ENCODE data around the gene INPP4B. TPM values are rescaled to one million over a fixed set of nuclear protein-coding genes. Genes with fewer than 3 reads are reported as not detected.

The INPP4B gene
- total RNA-seq, 1 experiment from 2014 or later: 53.7 TPM

GRCh38 chr4:142596595-142596994 lies 249.5 kb downstream of the INPP4B start:
- ChIA-PET CTCF (no interaction called here), POLR2A (ENCODE audit: unreplicated experiment) (interaction anchor here (0.6 kb wide), 1 partner anchor 29 kb away, joined by 5 read pairs; no protein-coding TSS in a partner anchor)
- TF ChIP-seq EZH2 (IDR thresholded peaks at IDR 0.05; ENCODE audit: low read depth): no peak
- no peak for TF ChIP-seq CTCF (conservative IDR thresholded peaks at IDR 0.05)
- H3K79me2 ChIP-seq (ENCODE audit: low read depth): peaks cover 9% of the 10 kb centered on the region; the same call in 1 of the 2 replicates
- H4K20me1 ChIP-seq (ENCODE audit: insufficient read depth): no peaks in the 10 kb centered on the region
- H3K27ac ChIP-seq: no peak overlapping the region
- BruUV-seq (replicated peaks): no TSS peak
- no peaks in the 10 kb centered on the region for H3K36me3 ChIP-seq (ENCODE audit: low read depth)
- no peak overlapping the region for H3K4me3 ChIP-seq
- H3K9me3 ChIP-seq (ENCODE audit: insufficient read depth, low read depth): no peaks in the 10 kb centered on the region
- intact Hi-C loops (cut with micrococcal nuclease; ENCODE audit: unreplicated experiment): no loop called here
- no peaks in the 10 kb centered on the region for H3K9me2 ChIP-seq (ENCODE audit: insufficient read depth)
- no peaks in the 10 kb centered on the region for H3K27me3 ChIP-seq (ENCODE audit: insufficient read depth, low read depth)
- no peak overlapping the region for H3K4me2 ChIP-seq
- no peak for DNase-seq
- H2AFZ ChIP-seq: no peak overlapping the region
- H3K4me1 ChIP-seq (replicated peaks; ENCODE audit: insufficient read depth): peaks cover 25% of the 10 kb centered on the region
- H3F3A ChIP-seq (ENCODE audit: insufficient read depth, low read depth): no peaks in the 10 kb centered on the region

GRCh38 chr4:142596121-142596520 lies 250.0 kb downstream of the INPP4B start:
- H3K79me2 ChIP-seq (ENCODE audit: low read depth): peaks cover 9% of the 10 kb centered on the region; the same call in 1 of the 2 replicates
- no peaks in the 10 kb centered on the region for H3F3A ChIP-seq (ENCODE audit: insufficient read depth, low read depth)
- no peaks in the 10 kb centered on the region for H3K9me2 ChIP-seq (ENCODE audit: insufficient read depth)
- H3K9me3 ChIP-seq (ENCODE audit: insufficient read depth, low read depth): no peaks in the 10 kb centered on the region
- CTCF ChIA-PET: no interaction called here
- no peaks in the 10 kb centered on the region for H3K27me3 ChIP-seq (ENCODE audit: insufficient read depth, low read depth)
- H4K20me1 ChIP-seq (ENCODE audit: insufficient read depth): no peaks in the 10 kb centered on the region
- H3K4me2 ChIP-seq: no peak overlapping the region
- BruUV-seq (replicated peaks): no TSS peak
- no peak for TF ChIP-seq CTCF (conservative IDR thresholded peaks at IDR 0.05)
- no peak for TF ChIP-seq EZH2 (IDR thresholded peaks at IDR 0.05; ENCODE audit: low read depth)
- H3K27ac ChIP-seq: no peak overlapping the region
- H3K4me1 ChIP-seq (replicated peaks; ENCODE audit: insufficient read depth): peaks cover 20% of the 10 kb centered on the region
- H2AFZ ChIP-seq: no peak overlapping the region
- DNase-seq: no peak
- POLR2A ChIA-PET (ENCODE audit: unreplicated experiment): no interaction called here
- no peak overlapping the region for H3K4me3 ChIP-seq
- intact Hi-C loops (cut with micrococcal nuclease; ENCODE audit: unreplicated experiment): no loop called here
- H3K36me3 ChIP-seq (ENCODE audit: low read depth): no peaks in the 10 kb centered on the region

- Histone ChIP-seq H3K27me3 (ENCODE audit: insufficient read depth, low read depth) (no peaks in the 10 kb centered on the region), H3K9me2 (ENCODE audit: insufficient read depth) (no peaks in the 10 kb centered on the region), H3K27ac (no peak overlapping the region), H2AFZ (no peak overlapping the region), H3F3A (ENCODE audit: insufficient read depth, low read depth) (no peaks in the 10 kb centered on the region), H3K4me1 (replicated peaks; ENCODE audit: insufficient read depth) (peaks cover 12% of the 10 kb centered on the region), H3K36me3 (ENCODE audit: low read depth) (no peaks in the 10 kb centered on the region), H3K4me3 (no peak overlapping the region), H4K20me1 (ENCODE audit: insufficient read depth) (no peaks in the 10 kb centered on the region), H3K4me2 (no peak overlapping the region), H3K9me3 (ENCODE audit: insufficient read depth, low read depth) (no peaks in the 10 kb centered on the region), H3K79me2 (ENCODE audit: low read depth) (peaks cover 9% of the 10 kb centered on the region; the same call in 1 of the 2 replicates)
- intact Hi-C loops (cut with micrococcal nuclease; ENCODE audit: unreplicated experiment): no loop called here
- DNase-seq: no peak
- POLR2A ChIA-PET (ENCODE audit: unreplicated experiment): no interaction called here
- BruUV-seq (replicated peaks): no TSS peak
- TF ChIP-seq EZH2 (IDR thresholded peaks at IDR 0.05; ENCODE audit: low read depth) (no peak), CTCF (conservative IDR thresholded peaks at IDR 0.05) (no peak)
- CTCF ChIA-PET: no interaction called here
Observed at GRCh38 chr4:142595222-142595871, 250.8 kb downstream of the INPP4B start.
